BE2C (cell line): ENCODE data around the gene ZFPM1.

Source experiments
- DNase-seq: peaks from one replicate; pipeline ENCODE4 v3.0.0-alpha.2; 2020
- H3K27me3 ChIP-seq: fragments of 250-450 bp; sonication (Bioruptor Pico); 2 replicates; pipeline ENCODE4 v1.5.1; 2020; ENCODE audit warnings: mild to moderate bottlenecking
- H3K36me3 ChIP-seq: fragments of 250-450 bp; sonication (Bioruptor Pico); 2 replicates; pipeline ENCODE4 v1.5.1; 2020; ENCODE audit warnings: mild to moderate bottlenecking
- H3K4me1 ChIP-seq: fragments of 250-450 bp; sonication (Bioruptor Pico); 2 replicates; pipeline ENCODE4 v1.5.1; 2020
- H3K4me3 ChIP-seq: 2 replicates; pipeline ENCODE4 v1.5.1; 2011; ENCODE audit warnings: low read depth, low read length
- H3K9me3 ChIP-seq: fragments of 250-450 bp; sonication (Bioruptor Pico); 2 replicates; pipeline ENCODE4 v1.5.1; 2020
- TF ChIP-seq, protein P1 (sequence below): IDR thresholded peaks from 2 replicates; pipeline ENCODE4 v1.5.1; 2012; ENCODE audit warnings: mild to moderate bottlenecking, low read depth, low read length

ZFPM1 gene

DNA sequence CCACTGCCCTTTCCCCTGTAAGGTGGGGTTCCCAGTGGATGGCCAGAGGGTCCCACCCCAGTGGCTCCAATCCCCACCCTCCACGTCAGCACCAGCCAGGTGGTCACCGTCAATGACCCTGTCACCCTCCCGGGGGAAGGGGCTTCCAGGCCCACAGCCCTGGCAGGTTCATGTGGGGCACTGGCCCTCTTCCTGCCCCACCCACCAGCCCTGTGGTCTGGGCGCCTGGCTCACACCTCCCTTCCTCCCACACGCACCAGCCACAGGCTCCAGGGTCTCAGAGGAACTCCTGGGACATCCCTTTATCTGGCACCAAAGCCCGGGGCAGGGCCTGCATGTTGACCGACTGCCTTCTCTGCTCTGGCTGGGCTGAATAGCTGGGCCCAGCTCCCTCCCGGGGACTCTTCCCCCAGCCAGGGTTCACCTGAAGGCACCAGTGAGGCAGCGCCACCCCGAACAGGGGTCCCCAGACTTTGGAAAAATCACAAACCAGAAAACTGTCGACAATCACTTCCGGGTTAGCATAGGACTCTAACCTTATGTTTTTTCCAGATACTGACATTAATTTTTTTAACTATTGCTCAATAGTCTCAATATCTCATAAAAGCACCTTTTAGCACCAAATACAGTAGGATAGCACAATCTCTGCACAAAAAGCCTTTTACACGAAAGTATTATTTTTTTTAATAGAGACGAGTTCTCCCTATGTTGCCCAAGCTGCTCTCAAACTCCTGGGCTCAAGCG, 95.2 kb downstream of the ZFPM1 start:
- H3K9me3 ChIP-seq: peaks cover 4% of the 10 kb centered on the region
- TF ChIP-seq, protein P1, sequence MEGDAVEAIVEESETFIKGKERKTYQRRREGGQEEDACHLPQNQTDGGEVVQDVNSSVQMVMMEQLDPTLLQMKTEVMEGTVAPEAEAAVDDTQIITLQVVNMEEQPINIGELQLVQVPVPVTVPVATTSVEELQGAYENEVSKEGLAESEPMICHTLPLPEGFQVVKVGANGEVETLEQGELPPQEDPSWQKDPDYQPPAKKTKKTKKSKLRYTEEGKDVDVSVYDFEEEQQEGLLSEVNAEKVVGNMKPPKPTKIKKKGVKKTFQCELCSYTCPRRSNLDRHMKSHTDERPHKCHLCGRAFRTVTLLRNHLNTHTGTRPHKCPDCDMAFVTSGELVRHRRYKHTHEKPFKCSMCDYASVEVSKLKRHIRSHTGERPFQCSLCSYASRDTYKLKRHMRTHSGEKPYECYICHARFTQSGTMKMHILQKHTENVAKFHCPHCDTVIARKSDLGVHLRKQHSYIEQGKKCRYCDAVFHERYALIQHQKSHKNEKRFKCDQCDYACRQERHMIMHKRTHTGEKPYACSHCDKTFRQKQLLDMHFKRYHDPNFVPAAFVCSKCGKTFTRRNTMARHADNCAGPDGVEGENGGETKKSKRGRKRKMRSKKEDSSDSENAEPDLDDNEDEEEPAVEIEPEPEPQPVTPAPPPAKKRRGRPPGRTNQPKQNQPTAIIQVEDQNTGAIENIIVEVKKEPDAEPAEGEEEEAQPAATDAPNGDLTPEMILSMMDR: no peak

DNA sequence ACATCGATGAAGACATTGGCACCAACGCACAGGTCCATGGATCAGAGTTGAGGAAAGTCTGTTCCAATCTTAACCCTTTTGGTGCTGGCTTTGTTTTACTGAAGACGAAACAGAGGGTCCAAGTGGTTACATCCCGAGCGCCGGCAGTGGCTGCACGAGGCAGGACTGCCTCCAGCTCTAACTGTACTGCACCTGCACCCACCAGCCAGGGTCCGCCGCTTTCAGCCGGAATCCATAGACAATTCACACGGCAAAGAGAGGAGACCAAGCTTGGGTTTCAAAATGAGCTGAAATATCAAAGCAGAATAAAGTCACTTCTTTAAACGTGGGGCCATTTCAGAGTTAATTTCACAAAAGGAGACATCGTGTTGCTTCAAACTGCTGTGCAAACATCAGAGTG, 95.9 kb downstream of the ZFPM1 start:
- no peak overlapping the region for H3K4me3 ChIP-seq
- no peaks in the 10 kb centered on the region for H3K4me1 ChIP-seq
- DNase-seq: no peak
- H3K9me3 ChIP-seq: no peaks in the 10 kb centered on the region; the same call in 1 of the 2 replicates
- no peaks in the 10 kb centered on the region for H3K36me3 ChIP-seq
- H3K27me3 ChIP-seq: peaks cover 21% of the 10 kb centered on the region
- TF ChIP-seq, protein P1: no peak

More for the DNA sequence above, 95.2 kb downstream of the ZFPM1 start:
- Histone ChIP-seq H3K4me3 (no peak overlapping the region), H3K27me3 (peaks cover 21% of the 10 kb centered on the region), H3K4me1 (no peaks in the 10 kb centered on the region), H3K36me3 (no peaks in the 10 kb centered on the region)
- peak; percentile 14 for DNase-seq

DNA sequence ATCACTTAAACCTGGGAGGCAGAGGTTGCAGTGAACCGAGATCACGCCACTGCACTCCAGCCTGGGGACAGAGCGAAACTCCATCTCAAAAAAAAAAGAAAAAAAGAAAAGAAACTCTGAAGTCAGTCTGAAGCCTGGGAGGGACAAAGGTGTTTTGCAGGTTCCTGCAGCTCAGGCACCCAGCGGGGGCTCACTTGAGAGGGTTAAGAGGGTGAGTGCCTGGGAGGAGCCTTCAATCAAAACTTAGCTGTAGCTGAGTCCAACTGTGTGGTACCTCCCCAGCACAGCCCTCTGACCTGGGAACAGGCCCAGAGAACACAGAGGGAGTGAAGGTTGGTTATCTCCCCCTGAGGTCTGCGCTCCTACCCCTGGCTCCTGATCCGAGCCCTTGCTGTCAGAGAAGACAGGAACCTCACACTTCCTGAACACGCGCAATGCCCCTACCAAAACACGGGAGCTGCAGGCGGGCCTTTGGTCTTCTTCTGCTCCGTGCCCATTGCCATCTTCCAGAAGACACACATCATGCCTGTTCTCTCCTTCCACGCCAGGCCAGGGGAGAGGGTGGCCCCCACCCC, 96.7 kb downstream of the ZFPM1 start:
- TF ChIP-seq, protein P1: no peak
- Histone ChIP-seq H3K36me3 (no peaks in the 10 kb centered on the region), H3K27me3 (peaks cover 21% of the 10 kb centered on the region), H3K4me1 (no peaks in the 10 kb centered on the region), H3K4me3 (no peak overlapping the region), H3K9me3 (no peaks in the 10 kb centered on the region; the same call in 1 of the 2 replicates)
- no peak for DNase-seq

DNA sequence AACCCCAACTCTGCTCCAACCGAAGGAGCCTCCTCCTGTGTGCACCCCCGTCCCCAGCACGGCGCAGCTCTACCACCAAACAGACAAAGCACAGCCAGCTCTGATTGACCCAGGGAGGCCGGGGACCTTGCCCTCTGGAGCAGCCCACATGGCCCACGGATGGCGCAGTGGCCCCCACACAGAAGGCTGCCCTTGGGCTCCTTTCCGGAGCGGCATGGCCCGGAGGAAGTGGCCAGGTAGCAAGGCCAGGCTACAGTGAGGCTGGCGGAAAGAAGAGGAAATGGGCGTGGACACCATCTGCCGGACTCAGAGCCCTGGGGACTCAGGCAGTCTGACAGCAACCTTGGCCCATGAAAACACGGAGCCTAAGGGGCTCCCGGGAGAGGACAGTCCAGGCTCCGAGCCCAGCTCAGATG, 97.2 kb downstream of the ZFPM1 start:
- Histone ChIP-seq H3K27me3 (peaks cover 21% of the 10 kb centered on the region), H3K4me3 (no peak overlapping the region), H3K36me3 (no peaks in the 10 kb centered on the region), H3K9me3 (no peaks in the 10 kb centered on the region; the same call in 1 of the 2 replicates), H3K4me1 (no peaks in the 10 kb centered on the region)
- TF ChIP-seq, protein P1: no peak
- peak; percentile 13 for DNase-seq

DNA sequence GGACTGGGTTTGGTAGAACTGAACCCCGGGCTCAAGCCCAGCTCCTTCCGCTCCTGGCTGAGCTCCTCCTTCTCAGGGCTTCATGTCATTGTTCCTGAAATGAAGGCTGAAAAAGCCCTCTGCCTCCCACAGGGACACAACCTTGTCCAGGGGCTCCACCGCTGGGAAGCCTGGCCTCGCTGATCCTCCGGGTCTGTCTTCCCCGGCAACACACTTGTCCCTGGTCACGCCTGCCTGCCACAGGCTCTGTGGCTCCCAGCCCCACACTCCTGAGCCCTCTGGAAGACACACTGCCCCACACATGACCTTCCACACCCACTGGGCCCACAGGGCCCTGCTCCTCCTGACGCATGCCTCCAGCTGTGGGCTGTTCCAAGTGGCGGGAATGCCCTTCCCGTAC, 99.1 kb downstream of the ZFPM1 start:
- H3K9me3 ChIP-seq: no peaks in the 10 kb centered on the region
- H3K4me1 ChIP-seq: no peaks in the 10 kb centered on the region
- TF ChIP-seq, protein P1: no peak
- H3K4me3 ChIP-seq: no peak overlapping the region
- no peak for DNase-seq
- peaks cover 8% of the 10 kb centered on the region for H3K27me3 ChIP-seq
- no peaks in the 10 kb centered on the region for H3K36me3 ChIP-seq

DNA sequence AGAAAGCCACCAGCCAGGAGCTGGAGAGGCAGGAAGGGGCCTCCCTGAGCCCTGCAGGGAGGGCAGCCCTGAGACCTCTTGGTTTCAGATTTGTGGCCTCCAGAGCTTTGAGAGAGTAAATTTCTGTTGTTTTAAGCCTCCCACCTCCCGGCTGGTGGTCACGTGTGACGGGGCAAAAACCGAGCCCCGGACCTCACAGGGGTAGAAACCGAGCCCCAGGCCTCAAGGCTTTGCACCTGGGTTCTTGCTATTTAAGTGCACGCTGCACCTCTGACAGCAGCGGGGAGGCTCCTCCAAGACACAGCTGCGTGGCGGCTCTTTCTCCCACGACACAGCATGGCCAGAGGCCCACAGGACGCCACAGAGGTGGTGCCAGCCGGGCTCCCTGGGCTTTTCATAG, 99.7 kb downstream of the ZFPM1 start:
- Histone ChIP-seq H3K9me3 (no peaks in the 10 kb centered on the region), H3K36me3 (no peaks in the 10 kb centered on the region), H3K27me3 (peaks cover 13% of the 10 kb centered on the region), H3K4me1 (no peaks in the 10 kb centered on the region), H3K4me3 (no peak overlapping the region)
- TF ChIP-seq, protein P1: no peak
- no peak for DNase-seq
